Activated CD4-positive, alpha-beta T cell treated with anti-CD3 and anti-CD28 coated beads, Interleukin-2, amount 50 U/mL, for 16 hours (primary cell): Measurements from ENCODE around the gene DSC1.
"Not testable (repeated sequence)": the region's sequence is repeated elsewhere in the genome, so short reads cannot be mapped to it uniquely, and the experiment has no call there.

Experiments used
- DNase-seq: peaks from one replicate; pipeline ENCODE4 v3.0.0-alpha.2; 2020

DSC1 gene

DNA sequence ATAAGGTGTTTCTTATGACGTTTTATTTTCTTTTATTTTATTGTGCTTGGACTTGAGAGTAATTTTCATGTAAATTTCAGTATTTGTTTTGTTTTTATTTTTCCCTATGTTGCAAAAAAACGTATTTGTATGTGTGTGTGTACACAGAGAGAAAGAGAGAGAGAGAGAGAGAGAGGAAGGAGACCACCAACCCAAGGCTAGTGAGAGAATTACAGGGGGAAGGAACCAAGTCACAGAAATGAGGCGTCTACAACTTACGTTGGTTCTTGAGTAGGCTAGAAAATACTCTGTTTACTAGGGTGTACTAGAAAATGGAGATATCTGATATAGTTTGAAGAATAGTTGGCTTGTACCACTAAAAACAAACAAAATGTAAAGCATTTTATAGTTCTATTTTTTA, 7.7 kb upstream of the DSC1 start:
- DNase-seq, result no peak

DNA sequence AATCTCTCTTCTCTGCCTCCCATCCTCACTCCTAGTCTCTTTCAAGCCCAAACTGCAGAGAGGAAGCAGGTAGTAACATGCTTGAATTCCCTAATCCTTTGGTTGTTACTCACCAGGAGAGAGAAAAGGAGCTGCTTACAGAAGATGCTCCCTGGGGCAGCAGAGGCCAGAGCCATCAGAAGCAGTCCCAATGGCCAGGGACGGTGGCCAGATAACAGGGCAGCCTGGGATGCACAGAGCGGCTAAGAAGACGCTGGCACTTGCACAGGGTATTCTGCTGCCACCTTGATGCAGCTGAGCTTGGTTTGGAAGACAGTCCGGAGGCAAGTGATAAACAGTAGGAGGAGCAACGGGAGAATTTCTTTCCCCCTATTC, 250 bp downstream of the DSC1 start:
- DNase-seq, result no peak

DNA sequence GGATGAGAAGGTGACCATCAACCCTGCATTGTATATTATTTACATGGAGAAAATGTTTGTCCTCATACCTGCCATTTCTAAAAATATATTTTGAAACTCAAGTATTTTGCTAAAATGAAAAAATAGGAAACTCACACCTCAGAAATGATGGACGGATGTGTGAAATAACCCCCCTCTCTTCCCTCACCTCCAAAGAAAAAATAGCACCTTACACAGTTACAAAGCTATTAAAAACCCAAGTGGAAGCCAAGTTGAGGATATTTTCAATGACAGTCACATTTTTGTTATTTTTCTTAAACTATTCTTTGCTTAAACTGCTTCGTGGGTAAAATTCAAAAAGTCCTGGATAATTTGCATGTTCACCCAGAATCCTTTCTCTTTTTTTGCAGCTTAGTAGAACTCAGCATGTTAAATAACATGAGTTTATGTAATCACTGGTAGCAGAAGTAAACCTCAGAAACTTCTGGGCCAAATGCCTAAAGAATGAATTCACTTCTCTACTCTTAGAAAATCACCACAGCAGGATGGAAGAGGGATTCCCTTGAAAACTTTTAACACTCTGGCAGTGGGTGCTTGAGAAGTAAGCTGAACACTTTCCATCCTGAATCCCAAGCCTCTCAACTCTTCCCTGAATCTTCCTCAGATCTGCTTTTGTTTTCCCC, 768 bp downstream of the DSC1 start:
- no peak for DNase-seq

DNA sequence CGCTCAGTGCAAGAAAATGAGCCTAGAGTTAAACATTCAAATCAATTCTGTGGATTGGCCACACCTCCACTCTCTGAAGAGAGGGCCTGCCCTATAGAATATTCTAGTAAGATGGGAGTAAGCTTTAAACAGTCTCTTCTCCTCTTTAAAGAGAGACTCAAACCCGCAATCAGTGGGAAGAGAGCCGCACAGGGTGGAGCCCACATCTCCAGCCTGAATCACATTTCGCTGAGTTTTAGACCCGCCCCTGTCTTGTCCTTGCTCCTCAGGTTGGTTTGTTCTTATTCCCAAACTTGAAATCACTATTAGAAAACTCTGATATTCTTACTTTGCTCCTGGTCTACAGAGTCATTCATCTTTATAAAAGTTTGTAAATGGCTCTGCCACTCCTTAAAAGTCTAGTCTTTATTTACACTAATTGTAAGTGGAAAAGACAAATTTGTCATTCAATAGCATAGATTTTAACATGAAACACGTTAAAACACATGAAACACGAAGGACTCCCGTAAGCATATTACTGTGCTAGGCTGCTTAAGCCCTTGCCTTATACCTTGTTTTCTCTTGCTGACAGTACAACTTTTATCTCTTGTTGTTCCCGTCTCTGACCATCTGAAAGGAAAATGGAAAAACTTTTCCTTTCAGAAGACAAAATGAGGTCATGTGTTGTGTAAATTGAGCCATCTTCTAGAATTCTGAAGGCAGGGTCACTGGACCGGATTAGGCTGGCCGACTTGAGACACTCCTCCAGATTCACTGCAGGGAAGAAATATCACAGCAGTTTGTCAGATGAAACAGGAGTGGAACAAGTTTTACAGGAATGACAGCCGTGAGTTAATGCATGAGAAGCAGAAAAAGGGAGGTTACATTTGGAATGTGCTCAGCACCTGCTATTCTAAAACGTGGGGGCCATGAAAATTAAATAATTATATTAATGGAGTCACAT, 5.6 kb downstream of the DSC1 start:
- no peak for DNase-seq

DNA sequence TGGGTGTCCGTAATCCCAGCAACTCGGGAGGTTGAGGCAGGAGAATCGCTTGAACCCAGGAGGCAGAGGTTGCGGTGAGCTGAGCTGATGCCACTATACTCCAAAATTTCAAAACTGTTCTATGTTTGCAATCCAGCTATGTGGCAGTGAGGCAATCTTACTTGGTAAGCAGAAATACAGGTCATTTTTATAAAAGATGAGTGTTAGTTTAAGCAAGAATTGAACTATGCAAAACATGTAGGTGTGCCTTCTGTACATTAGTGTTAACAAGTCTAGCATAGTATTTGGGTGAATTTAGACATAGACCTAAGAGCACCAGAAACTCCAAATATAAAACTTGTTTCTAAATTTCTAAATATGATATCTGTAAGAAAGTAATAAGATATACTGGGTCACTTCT, 7.2 kb downstream of the DSC1 start:
- no peak for DNase-seq

DNA sequence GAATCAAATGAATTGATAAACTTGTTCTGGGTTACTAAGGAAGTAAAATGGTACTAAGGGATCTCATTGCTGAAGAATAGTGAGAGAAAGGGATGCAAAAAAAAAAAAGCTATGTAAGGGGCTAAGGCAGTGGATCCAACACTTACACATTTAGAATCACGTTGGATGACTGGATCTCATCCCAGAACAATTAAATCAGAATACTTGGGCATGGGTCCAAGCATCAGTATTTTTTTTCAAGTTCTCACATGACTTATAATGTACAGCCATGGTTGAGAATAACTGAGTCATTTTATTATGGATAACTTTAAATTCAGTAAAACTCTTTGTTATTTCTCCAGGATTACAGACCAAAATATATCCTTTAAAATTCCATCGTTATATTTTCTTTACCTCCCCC, 8.5 kb downstream of the DSC1 start:
- DNase-seq, result no peak

DNA sequence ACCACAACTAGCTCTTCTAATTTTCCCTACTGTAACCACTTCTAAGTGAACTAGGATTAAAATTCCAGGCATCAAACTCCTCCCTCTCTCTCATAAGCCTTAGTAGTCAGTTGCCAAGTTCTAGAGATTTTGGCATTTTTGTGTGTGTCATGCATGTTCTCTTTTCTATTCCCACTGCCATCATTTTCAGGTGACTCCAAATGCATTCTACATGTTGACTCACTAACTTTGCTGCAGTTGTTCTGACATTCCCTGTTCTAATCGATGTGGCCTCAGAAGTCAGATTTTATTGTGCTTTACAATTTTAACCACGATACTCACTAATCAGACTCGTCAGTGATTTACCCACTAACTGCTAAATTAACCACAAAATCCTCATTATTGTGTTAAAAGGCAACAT, 13.3 kb downstream of the DSC1 start:
- no peak for DNase-seq

DNA sequence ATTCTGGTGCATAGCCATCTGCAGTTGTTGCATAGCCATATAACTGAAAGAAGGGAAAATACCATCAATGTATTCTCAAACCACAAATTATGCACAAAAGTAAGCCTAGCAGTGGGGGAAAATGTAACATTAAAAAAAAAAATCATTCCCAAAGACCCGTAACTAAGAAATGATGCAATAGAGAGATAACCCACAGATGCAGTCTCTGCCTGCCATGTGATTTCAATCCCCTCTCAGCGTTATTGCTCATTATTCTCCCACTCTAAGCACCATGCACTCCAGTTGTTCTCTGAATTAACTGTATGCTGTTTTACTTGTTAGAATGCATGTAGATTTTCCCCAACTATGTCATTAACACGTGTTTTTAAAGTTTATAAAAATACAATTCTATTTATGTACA, 14.1 kb downstream of the DSC1 start:
- no peak for DNase-seq

DNA sequence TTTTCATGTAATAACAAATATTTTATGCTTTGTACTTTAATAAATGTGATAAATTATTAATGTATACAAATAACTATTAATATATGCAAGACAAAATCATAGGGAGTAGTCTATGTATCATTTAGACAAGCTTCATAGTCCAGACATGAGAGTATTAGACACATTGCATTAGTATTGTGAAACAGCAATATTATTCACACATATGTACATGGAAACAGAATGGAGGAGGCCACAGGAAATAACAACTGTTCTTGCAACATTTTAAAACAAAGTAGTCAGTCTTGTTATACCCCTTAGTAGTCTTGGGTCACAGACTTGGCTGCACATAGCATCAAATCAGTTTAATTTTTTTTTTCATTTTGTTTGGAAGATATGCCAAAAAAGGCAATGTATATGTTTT, 15.8 kb downstream of the DSC1 start:
- DNase-seq, result no peak

DNA sequence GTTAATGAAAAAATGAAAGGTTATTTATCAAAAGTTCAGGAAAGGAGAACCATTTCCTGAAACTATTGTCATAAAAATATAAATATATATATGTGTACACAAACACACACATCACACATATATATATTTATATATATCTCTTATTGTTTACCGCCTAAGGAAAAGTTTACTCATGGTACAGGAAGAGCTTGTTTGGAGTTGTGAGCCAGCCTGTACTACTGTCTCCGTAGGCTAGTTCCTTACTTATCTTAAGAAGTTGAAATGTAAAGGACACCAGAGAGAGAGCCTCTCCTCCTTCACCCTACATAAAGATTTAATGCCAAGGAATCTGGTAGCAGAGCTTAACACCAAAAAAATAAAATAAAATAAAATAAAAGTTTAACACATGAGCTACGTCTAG, 19.6 kb downstream of the DSC1 start:
- no peak for DNase-seq

DNA sequence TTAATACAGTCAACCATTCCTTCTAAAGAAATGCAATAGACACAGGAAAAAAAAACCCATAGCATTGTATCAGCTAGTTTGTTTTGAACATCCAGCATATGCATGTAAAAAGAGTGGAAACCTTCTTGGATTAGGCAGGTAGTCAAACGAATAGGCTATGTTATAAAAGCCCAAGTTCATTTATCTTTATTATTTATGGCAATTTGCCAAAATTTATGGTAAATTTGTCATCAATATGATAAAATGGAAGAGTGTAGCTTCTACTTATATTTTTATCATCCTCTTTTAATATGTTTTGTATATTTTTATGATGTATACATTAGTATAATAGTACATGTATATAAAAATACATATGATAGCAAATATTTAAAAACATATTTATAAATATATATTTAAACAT, 23.9 kb downstream of the DSC1 start:
- no peak for DNase-seq

DNA sequence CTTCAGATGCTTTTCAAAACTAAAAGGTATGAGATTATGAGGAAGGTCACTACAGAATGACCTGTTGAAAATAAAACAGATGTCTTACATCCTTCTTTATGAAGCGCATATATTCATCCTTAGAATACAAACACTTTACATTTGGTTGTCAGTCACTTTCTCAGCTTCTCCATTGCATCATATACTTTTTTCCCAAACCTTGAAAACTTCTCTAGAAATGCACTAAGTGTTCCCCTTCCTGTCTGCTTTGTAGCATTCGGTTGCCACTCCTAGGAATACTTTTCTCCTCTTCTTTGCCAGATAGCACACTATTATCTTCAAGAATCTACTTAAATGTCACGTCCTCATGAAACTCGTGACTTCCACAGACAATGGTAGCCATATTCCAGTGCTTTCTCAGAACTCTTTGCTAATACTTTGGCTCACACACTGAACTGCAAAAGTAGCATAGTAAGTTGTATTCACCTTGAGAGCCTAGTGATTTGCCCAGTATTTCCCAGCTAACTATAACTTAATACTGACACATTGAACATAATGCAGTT, 27.6 kb downstream of the DSC1 start:
- no peak for DNase-seq

DNA sequence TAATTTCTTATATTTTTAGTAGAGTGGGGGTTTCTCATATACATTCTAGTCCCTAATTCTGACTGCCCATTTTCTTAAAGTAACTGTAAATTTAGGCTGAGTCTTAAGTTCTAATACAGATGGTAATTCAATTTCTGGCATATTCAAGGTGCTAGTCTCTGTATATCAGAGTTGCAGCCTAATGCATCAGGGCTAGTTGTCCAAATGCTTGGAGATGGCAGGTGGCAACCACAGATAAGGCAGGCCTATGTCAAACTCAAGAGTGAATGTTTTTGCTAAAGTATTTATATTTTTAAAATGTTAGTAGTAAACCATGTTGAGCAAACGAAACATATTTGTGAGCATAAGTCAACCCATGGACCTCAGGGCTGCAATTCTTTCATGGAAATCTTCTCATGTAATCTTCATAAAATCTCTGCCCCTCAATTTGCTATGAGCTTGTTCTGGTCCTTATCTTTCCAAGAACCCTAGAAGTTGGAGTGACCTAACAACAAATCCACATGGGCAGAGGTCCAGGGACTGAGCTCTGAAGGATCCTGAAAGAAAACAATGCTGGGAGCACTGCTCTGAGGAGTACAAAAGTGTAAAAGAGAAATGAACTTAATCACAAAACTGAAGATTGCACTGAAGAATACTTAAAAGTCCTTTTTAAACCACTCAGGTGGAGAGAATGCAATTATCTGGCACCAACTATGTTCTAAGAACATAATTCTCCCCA, 33.1 kb downstream of the DSC1 start:
- DNase-seq, result no peak

DNA sequence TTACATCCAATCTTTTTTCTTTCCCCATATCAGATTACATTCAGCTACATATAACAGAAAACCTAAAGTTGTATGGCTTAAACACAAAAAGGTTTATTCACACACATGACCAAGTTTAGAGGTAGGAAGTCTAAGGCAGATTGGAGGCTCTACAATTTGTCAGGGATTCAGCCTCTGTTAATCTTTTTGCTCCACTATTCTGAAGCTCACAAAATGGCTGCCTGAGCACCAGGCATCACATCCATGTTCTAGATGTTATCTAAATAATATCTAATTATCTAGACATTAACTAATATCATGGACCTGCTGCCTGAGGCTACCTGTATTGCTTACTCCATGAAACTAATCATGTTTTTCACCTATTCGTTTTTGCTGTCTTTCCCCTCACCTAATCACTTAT, 36.8 kb downstream of the DSC1 start:
- no peak for DNase-seq

DNA sequence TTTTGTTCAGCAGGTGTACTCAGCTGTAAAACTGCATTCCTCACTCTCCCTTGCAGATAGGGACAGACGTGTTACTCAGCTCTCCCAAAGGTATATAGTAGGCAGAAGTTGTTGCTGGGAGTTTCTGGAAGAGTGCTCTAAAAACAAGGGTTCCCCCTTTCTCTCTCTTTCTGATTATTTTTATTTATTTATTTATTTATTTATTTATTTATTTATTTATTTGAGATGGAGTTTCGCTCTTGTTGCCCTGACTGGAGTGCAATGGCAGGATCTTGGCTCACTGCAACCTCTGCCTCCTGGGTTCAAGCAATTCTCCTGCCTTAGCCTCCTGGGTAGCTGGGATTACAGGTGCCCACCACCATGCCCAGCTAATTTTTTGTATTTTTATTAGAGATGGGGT, 39.5 kb downstream of the DSC1 start:
- DNase-seq, result not testable (repeated sequence)

DNA sequence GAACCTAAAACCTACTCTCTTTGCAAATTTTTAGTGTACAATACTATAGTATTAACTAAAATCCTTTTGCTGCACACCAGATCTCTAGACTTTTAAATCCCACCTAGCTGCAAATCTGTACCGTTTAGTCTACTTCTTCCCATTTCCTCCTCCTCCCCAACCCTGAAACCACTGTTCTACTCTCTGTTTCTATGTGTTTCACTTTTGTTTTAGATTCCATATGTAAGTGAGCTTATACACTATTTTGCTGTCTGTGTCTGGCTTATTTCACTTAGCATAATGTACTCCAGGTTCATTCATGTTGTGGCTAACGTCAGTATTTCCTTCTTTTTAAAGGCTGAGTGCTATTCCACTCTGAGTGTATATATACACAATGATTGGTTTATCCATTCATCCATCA, 42.1 kb downstream of the DSC1 start:
- DNase-seq, result no peak

DNA sequence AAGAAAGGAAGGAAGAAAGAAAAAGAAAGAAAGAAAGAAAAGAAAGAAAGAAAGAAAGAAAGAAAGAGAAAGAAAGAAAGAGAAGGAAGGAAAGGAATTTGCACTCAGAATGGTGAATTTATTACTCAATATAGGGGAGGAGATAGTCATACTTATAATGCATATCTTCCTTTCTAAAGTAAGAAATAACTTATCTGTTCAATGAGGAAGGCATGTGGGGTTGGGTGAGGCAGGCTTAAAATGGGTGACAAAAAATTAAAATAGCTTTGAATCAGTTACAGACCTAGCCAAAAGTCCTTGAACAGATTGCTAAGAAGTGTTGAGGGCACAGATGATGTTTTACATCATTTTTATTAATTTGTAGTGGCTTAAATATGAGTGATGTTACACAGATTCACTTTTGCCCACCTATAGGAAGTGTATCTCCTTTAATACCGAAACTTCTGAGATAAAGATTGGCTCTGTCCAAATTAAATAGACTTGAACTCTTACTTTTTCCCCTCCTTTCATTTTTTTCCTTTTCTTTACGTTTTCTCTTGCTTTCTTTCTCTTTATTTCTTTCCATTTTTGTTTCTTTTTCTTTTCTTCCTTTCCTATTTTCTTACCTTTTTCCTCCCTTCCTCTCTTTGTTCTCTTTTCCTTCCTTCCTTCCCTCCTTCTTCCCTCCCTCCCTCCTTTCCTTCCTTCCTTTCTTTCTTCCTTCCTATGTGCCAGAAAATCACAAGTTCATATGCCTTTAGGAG, 45.6 kb downstream of the DSC1 start:
- no peak for DNase-seq

DNA sequence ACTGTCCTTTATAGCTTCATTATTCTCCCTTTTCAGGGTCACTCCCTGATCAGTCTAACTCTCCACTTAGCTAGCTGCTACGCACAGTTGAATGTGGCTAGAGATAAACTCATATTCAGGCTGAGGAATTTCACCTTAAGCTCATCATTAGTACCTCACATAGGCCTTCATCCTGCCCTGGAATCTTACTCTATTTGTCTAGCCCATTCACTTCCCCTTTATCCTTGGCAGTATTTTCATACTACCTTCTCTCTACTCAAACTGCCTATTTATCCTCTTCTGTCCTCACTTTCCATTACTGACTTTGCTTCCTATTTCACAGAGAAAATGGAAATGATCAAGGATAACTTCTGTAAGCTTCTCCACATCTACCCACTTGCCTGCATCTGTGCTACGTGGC, 49.9 kb downstream of the DSC1 start:
- no peak for DNase-seq

DNA sequence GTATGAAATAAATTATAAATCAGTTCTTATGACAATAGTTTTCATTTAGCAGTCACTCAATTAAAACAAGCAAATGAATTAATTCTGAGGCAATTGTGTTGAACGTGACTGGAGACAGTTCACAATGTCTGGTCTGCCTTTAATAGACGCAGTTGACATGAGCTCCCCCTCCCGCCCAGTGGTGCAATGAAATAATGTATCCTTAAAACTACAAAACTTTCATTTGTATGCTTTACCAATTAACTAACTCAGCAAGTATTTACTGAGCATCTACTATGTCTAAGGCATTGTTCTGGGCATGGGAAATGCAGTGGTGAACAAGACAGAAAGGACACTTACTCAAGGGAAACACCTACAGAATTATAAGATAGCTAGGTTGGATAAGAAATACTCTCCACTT, 56.9 kb downstream of the DSC1 start:
- DNase-seq, result no peak

DNA sequence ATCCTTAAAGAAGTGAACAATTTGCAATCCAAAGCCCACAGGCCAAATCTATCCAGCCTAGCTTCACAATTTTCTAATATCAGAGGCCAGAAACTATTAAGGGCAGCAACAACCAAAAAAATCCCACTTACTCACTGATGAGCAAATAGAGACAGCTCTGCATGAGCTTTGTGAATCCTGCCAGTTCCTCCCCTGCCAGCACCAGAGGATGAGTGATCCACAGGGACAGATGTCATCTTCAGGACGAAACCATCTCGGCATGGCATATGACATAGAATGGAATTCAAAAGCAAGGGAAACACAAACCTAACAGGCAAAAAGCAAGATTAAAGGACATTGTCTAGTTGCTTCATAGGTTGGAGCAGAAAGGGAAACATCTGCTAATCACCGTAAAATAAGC, 58.2 kb downstream of the DSC1 start:
- no peak for DNase-seq

DNA sequence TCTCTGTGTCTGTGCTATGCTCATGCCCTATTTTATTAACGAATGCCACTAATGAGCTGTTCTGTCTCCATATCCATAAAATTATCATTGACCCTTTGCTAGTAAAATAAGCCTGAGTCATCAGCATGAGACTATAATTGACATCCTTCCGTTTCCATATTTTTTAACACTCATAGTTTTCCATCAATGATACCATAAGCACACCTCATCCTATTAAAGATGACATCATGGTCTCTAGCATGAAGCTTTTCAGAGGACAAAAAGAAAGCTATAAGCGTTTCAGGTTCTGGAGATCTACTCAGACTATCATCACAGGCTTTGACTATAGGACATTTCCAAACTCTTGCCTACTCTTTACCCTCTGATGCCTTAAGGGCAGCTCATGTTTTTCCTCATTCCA, 59.2 kb downstream of the DSC1 start:
- DNase-seq, result no peak

DNA sequence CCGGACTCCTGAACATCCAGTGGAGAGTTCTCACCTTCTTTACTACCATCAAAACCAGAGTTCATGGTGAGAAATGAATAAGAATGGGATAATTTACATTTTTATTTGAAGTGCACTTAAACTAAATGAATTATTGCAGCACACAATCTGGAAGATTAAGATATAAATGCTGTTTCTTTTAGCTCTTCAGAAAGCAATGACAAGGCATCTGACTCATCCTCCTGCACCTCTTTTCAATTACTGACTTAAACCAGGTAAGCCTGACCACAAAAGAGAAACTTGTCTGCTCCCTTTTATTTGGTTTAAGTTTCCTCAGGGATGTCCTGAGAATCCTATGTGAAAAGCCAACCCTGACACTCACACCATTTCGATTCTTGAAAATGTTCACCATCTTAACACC, 59.7 kb downstream of the DSC1 start:
- DNase-seq, result no peak
